ENCODE measurements around the gene STK17B. TPM values are rescaled to one million over a fixed set of nuclear protein-coding genes. Genes with fewer than 3 reads are reported as not detected.

The STK17B gene
- total and polyA plus RNA-seq, 2 of the 8 experiments (the other 6 are each of a cell fraction or from before 2014, with no cell fraction given), result 1.8 to 10.5 TPM

- Histone ChIP-seq H3K9me3 (ENCODE audit: insufficient read depth in 2 of 2, low read depth in 1 of 2, low read length in 1 of 2) (no peaks in the 10 kb centered on the region), H3K4me3 (ENCODE audit: extremely low read depth in 1 of 4, insufficient read depth in 2 of 4, low read depth in 3 of 4, low read length in 4 of 4) (no peak overlapping the region), H3K27me3 (replicated peaks in 1 of 4; ENCODE audit: control insufficient read depth in 3 of 4, extremely low read depth in 1 of 4, insufficient read depth in 3 of 4, low read length in 3 of 4) (no peaks in the 10 kb centered on the region), H3K4ac (replicated peaks; ENCODE audit: insufficient read length, low read depth, low read length) (no peak overlapping the region), H2AK5ac (ENCODE audit: low read depth, low read length) (no peak overlapping the region), H3K23ac (ENCODE audit: insufficient read length) (no peak overlapping the region), H4K20me1 (replicated peaks in 1 of 2; ENCODE audit: control insufficient read depth in 1 of 2, insufficient read depth in 2 of 2, low read length in 2 of 2) (no peaks in the 10 kb centered on the region), H4K8ac (ENCODE audit: extremely low read depth, insufficient read depth, low read length) (no peak overlapping the region), H3K56ac (replicated peaks; ENCODE audit: insufficient read length, low read depth, low read length) (no peak overlapping the region), H2BK5ac (ENCODE audit: low read depth, low read length) (no peak overlapping the region), H3K27ac (ENCODE audit: low read depth, low read length) (no peak overlapping the region), H3K23me2 (ENCODE audit: low read depth, low read length) (no peaks in the 10 kb centered on the region), H3K79me2 (ENCODE audit: control insufficient read depth in 1 of 2, insufficient read depth in 2 of 2, low read length in 2 of 2) (no peaks in the 10 kb centered on the region), H2BK15ac (ENCODE audit: low read length) (no peak overlapping the region), H4K91ac (replicated peaks; ENCODE audit: insufficient read length, low read length) (no peak overlapping the region), H3K36me3 (ENCODE audit: control insufficient read depth in 2 of 4, insufficient read depth in 4 of 4, low read length in 3 of 4) (no peaks in the 10 kb centered on the region), H4K5ac (ENCODE audit: insufficient read length, low read depth, low read length) (no peak overlapping the region), H3K14ac (ENCODE audit: insufficient read length) (no peak overlapping the region), H3K79me1 (ENCODE audit: low read depth, low read length) (no peaks in the 10 kb centered on the region), H2BK12ac (ENCODE audit: low read depth, low read length) (no peak overlapping the region), H2BK20ac (ENCODE audit: low read length) (no peak overlapping the region), H3K4me2 (ENCODE audit: insufficient read depth in 1 of 2, low read depth in 2 of 2, low read length in 2 of 2) (no peak overlapping the region), H3K9ac (replicated peaks in 1 of 4; ENCODE audit: extremely low read depth in 1 of 4, low read depth in 3 of 4, low read length in 3 of 4) (no peak overlapping the region), H3K4me1 (replicated peaks in 1 of 4; ENCODE audit: control insufficient read depth in 3 of 4, insufficient read depth in 4 of 4, low read length in 3 of 4) (peaks cover 0 to 12% (median 3%) of the 10 kb centered on the region in 4 experiments; a peak in 4 of 7 replicates), H2AFZ (ENCODE audit: low read length) (no peak overlapping the region), H2BK120ac (replicated peaks; ENCODE audit: low read depth, low read length) (no peak overlapping the region), H3K18ac (ENCODE audit: extremely low read depth, low read length) (no peak overlapping the region)
- 94% methylated on average over 4 of the region's 4 CpGs; no CpG with 5 or more reads in 1 of the 2 experiments for WGBS, 2 experiments (ENCODE audit: extremely low coverage in 1 of 2, insufficient coverage in 1 of 2, insufficient read length in 1 of 2, insufficient replicate concordance in 2 of 2, low coverage in 1 of 2, low lambda C conversion rate in 2 of 2, missing lambda C conversion rate in 1 of 2)
- TF ChIP-seq RAD21 (IDR thresholded peaks at IDR 0.05 in 1 of 2, conservative IDR thresholded peaks at IDR 0.05 in 1 of 2; ENCODE audit: low read depth in 2 of 2, low read length in 2 of 2) (no peak), JUN (IDR thresholded peaks at IDR 0.05; ENCODE audit: low read depth, low read length) (no peak), BRCA1 (IDR thresholded peaks at IDR 0.05; ENCODE audit: low read depth, low read length) (no peak), BACH1 (IDR thresholded peaks at IDR 0.05; ENCODE audit: low read length) (no peak), TAF1 (IDR thresholded peaks at IDR 0.05; ENCODE audit: low read depth, low read length) (no peak), SIRT6 (IDR thresholded peaks at IDR 0.05; ENCODE audit: low read length) (no peak), CBX8 (IDR thresholded peaks at IDR 0.05; ENCODE audit: borderline replicate concordance, low read depth, low read length) (no peak), CEBPB (IDR thresholded peaks at IDR 0.05; ENCODE audit: low read depth, low read length) (no peak), CTBP2 (IDR thresholded peaks at IDR 0.05; ENCODE audit: borderline replicate concordance, insufficient read depth, insufficient read length, low read length) (no peak), CHD1 (IDR thresholded peaks at IDR 0.05; ENCODE audit: low read depth, low read length) (no peak), CTCF (IDR thresholded peaks at IDR 0.05; ENCODE audit: control extremely low read depth in 1 of 3, insufficient read depth in 1 of 3, low read depth in 1 of 3, low read length in 3 of 3) (no peak)
- FAIRE-seq, result no peak
- POLR2A ChIA-PET (ENCODE audit: partially characterized antibody), result no interaction called here
- no peak for DNase-seq (ENCODE audit: low read depth in 1 of 2, low spot score in 2 of 2)
- CTCF ChIA-PET (ENCODE audit: partially characterized antibody), result interaction anchor here (1.5 kb wide), 1 partner anchor 21 kb away, joined by 3 read pairs; no protein-coding TSS in a partner anchor
These were observed 54.1 kb downstream of the STK17B start for GRCh38 chr2:196117214-196117705.

Data from H1 (cell line).